Neural cell (in vitro differentiated cells): ENCODE measurements around the gene RFX2.

Experiments
- CTCF ChIP-seq: fragments of 450-650 bp; IDR thresholded peaks from 2 replicates; pipeline ENCODE4 v1.5.1; 2014; ENCODE audit warnings: antibody characterized with exemption, mild to moderate bottlenecking, moderate library complexity; ENCODE audit not compliant: poor library complexity, severe bottlenecking
- EZH2 ChIP-seq: fragments of 200-600, 300-800 bp; shearing (Covaris generic), sonication (generic); IDR thresholded peaks from 2 replicates; pipeline ENCODE4 v1.6.1; 2014; ENCODE audit warnings: antibody characterized with exemption, low read length, borderline replicate concordance, mild to moderate bottlenecking; ENCODE audit not compliant: insufficient read depth, poor library complexity, severe bottlenecking
- MXI1 ChIP-seq: fragments of 450-650 bp; conservative IDR thresholded peaks from 2 replicates; pipeline ENCODE4 v1.6.1; 2014; ENCODE audit warnings: antibody characterized with exemption, mild to moderate bottlenecking; ENCODE audit not compliant: poor library complexity, severe bottlenecking
- SMC3 ChIP-seq: fragments of 450-650 bp; conservative IDR thresholded peaks from 2 replicates; pipeline ENCODE4 v1.6.1; 2014; ENCODE audit warnings: antibody characterized with exemption, mild to moderate bottlenecking, moderate library complexity; ENCODE audit not compliant: poor library complexity

- TF ChIP-seq MXI1 (no peak), SMC3 (no peak), CTCF (no peak), EZH2 (no peak)
Observed at GRCh38 chr19:5984600-5984999, 125.7 kb downstream of the RFX2 start.
